OCI-LY1 (cell line): ENCODE measurements around the gene CAPN15.

ENCODE experiments used
- EZH2 ChIP-seq: fragments of 200-600 bp; sonication (generic), shearing (Covaris generic); IDR thresholded peaks from 2 replicates; pipeline ENCODE4 v1.8.0; 2017; ENCODE audit warnings: borderline replicate concordance, mixed run types, mild to moderate bottlenecking, antibody characterized with exemption, low read length, moderate library complexity, mixed read lengths
- TF ChIP-seq, protein P1 (sequence below): fragments of 200-600 bp; sonication (generic), shearing (Covaris generic); IDR thresholded peaks from 2 replicates; pipeline ENCODE4 v1.5.1; 2017; ENCODE audit warnings: mild to moderate bottlenecking, antibody characterized with exemption, low read length, moderate library complexity, mixed read lengths

DNA sequence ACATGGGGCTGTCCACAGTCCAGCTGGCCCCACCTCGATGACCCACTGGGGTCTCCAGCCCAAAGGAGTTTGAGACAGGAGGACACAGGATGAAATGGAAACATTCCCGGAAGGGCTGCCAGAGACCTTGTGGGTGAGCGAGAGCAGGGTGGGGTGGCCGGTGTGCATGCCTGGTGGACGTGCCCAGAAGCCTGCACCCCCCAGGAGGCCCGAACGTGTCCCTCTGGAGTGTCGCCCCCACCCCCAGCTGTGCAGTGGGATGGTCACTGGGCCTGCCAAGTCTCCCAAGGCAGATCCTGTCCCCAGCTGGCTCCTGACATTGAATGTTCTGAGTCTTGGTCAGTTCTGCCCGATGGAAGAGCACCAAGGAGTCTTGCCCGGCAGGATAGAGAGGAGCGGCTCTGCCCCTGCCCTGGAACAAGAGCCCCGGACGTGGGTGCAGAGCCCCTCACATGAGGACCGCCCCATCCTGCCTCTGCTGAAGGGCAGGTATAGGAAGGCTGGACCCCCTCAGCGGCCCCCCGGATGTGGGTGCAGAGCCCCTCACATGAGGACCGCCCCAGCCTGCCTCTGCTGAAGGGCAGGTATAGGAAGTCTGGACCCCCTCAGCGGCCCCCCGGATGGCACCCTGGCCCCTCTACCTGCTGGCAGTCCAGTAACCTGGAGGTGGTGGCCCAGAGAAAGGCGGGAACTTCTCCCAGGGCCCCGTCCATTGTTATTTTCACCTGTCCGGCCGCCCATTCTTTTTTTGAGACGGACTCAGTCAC, 3.1 kb upstream of the CAPN15 start:
- TF ChIP-seq, protein P1, sequence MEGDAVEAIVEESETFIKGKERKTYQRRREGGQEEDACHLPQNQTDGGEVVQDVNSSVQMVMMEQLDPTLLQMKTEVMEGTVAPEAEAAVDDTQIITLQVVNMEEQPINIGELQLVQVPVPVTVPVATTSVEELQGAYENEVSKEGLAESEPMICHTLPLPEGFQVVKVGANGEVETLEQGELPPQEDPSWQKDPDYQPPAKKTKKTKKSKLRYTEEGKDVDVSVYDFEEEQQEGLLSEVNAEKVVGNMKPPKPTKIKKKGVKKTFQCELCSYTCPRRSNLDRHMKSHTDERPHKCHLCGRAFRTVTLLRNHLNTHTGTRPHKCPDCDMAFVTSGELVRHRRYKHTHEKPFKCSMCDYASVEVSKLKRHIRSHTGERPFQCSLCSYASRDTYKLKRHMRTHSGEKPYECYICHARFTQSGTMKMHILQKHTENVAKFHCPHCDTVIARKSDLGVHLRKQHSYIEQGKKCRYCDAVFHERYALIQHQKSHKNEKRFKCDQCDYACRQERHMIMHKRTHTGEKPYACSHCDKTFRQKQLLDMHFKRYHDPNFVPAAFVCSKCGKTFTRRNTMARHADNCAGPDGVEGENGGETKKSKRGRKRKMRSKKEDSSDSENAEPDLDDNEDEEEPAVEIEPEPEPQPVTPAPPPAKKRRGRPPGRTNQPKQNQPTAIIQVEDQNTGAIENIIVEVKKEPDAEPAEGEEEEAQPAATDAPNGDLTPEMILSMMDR: no peak
- TF ChIP-seq EZH2: no peak
